GM21717 (cell line): ENCODE measurements around the gene EVX2.

Experiments
- ATAC-seq: cut with Tn5 transposase; IDR thresholded peaks from one replicate; pipeline ENCODE4 v1.9.1; 2021; ENCODE audit warnings: mild to moderate bottlenecking, moderate library complexity; ENCODE audit not compliant: unreplicated experiment

Gene EVX2

GRCh38 chr2:176067589-176068418, 16.0 kb downstream of the EVX2 start:
- ATAC-seq = no peak

GRCh38 chr2:176066645-176067588, 16.8 kb downstream of the EVX2 start:
- no peak for ATAC-seq

DNA sequence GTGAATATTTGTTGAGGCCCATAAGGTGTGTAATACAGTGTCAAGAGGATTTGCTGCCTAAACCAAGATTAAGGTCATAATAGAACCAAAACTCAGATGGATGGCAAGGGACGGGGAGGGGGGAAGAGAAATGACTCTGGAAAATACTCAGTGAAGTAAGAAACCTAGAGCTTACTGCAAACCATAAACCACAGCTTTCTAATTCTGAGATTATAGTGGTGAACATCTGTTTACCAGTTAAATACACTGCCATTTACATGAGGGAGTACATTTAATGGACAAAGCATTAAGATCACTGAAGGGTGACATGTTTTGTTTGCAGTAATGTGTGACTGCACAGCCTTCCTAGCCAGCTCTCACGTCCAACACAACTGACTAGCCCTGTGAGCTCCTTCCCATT, 19.8 kb downstream of the EVX2 start:
- no peak for ATAC-seq

- ATAC-seq = no peak
These were observed 27.4 kb downstream of the EVX2 start for GRCh38 chr2:176056406-176056805.

- no peak for ATAC-seq
These were observed 44.4 kb downstream of the EVX2 start for GRCh38 chr2:176039375-176039774.

DNA sequence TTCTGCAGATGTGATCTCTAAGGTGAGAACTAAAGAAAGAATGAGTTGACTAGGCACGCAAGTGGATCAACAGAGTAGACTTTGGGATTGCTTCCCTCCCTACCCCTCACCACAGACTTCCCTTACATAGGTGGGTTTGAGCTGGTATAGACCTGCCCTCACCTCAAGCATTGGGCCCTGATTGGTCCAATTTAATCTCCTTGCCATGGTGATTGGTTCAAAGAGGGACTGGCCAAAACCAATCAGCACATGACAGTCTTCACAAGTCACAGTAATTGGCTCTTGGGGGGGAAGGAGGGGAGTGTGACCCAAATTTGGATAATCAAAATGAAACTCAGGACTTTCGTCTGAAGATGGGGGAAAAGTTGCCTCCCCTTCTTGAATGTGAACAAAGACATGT, 45.1 kb downstream of the EVX2 start:
- no peak for ATAC-seq

GRCh38 chr2:176035013-176035691, 48.6 kb downstream of the EVX2 start:
- ATAC-seq = no peak

DNA sequence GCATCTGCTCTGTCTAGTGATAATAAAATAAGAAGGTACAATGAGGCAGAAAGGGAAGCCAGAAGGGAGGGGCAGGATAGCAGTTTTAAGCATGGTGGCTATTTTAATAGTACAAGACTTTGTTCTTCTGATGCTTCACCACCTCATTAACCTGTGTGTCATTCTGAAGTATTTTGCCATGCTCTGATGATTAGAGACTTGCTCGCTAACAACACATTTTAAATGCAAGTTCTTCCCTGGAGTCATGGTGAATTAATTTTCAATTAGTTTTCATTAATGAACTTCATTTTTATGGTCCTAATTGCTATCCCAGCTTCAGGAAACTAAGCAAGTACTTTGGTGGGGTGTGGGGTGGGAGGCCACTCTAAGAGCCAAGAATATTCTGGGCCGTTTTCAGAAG, 56.0 kb downstream of the EVX2 start:
- no peak for ATAC-seq
